ENCODE results near the gene STARD9. TPM values are rescaled to one million over a fixed set of nuclear protein-coding genes. Genes with fewer than 3 reads are reported as not detected.

The STARD9 gene
- total RNA-seq, 2 donors from 2014 or later: 0.97 to 2.9 TPM

DNA sequence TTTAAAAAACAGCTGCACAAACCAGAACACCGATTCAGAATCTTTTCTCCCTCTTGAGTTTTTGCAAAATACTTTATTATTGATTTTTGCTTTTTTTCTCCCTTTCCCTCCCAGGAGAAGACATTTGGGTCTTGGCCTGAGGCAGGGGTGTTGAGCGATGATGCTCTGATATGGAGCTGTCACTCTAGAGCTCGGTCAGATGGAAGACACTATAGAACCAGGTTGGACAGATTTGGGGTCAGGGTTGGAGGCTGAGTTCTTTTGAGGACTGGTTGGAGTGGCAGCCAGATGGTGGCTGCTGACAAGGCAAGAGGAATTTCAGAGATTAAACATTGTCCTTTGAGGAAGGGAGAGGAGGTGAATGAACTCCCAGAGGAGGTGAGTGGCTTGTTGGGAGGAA lies 144.7 kb downstream of the STARD9 start:
- H3K27ac Mint-ChIP-seq: no peak overlapping the region
- no peaks in the 10 kb centered on the region for H3K27me3 Mint-ChIP-seq (ENCODE audit: insufficient read depth)
- H3K9me3 ChIP-seq (ENCODE audit: control insufficient read depth, low read length): no peaks in the 10 kb centered on the region
- TF ChIP-seq, protein P1, sequence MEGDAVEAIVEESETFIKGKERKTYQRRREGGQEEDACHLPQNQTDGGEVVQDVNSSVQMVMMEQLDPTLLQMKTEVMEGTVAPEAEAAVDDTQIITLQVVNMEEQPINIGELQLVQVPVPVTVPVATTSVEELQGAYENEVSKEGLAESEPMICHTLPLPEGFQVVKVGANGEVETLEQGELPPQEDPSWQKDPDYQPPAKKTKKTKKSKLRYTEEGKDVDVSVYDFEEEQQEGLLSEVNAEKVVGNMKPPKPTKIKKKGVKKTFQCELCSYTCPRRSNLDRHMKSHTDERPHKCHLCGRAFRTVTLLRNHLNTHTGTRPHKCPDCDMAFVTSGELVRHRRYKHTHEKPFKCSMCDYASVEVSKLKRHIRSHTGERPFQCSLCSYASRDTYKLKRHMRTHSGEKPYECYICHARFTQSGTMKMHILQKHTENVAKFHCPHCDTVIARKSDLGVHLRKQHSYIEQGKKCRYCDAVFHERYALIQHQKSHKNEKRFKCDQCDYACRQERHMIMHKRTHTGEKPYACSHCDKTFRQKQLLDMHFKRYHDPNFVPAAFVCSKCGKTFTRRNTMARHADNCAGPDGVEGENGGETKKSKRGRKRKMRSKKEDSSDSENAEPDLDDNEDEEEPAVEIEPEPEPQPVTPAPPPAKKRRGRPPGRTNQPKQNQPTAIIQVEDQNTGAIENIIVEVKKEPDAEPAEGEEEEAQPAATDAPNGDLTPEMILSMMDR (conservative IDR thresholded peaks at IDR 0.05): no peak
- H3K9me3 Mint-ChIP-seq: no peaks in the 10 kb centered on the region
- WGBS, 2 experiments (ENCODE audit: insufficient coverage in 1 of 2, insufficient read length in 1 of 2): 94 to 100% methylated on average over 1 to 3 of the region's 3 CpGs
- peaks cover 11% of the 10 kb centered on the region for H3K4me1 ChIP-seq (ENCODE audit: control insufficient read depth, insufficient read depth, low read length)
- H3K27me3 ChIP-seq (ENCODE audit: control insufficient read depth, insufficient read depth, low read length, poor library complexity, severe bottlenecking): no peaks in the 10 kb centered on the region
- no peak overlapping the region for H3K27ac ChIP-seq (ENCODE audit: low read depth, low read length)
- H3K36me3 Mint-ChIP-seq (ENCODE audit: low read depth): peaks cover 21% of the 10 kb centered on the region
- peaks cover 14% of the 10 kb centered on the region for H3K4me1 Mint-ChIP-seq
- DNase-seq: no peak
- peaks cover 25% of the 10 kb centered on the region for H3K36me3 ChIP-seq (ENCODE audit: control insufficient read depth, insufficient read depth, low read length)
- no peak overlapping the region for H3K4me3 ChIP-seq (ENCODE audit: low read length)
- no peak overlapping the region for H3K9ac ChIP-seq (ENCODE audit: extremely low read depth, low read length, poor library complexity, severe bottlenecking)
- no peak overlapping the region for H3K4me3 Mint-ChIP-seq

DNA sequence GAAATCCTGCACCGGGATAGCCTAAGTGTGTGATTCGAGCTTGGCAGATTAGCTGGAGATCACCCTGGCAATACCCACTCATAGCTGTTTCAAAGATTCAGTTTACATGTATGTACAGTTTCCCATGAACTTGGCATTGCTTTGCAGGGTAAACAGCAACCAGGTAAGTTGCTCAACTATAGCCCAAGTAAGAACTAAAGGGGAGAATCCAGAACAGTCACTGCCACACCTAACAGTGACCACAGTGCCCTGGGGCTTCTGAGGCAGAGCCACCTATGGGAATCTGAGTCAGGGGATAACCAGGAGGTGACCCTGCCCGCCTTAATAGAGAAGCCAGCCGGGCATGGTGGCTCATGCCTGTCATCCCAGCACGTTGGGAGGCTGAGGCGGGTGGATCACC lies 145.6 kb downstream of the STARD9 start:
- peaks cover 12% of the 10 kb centered on the region for H3K4me1 Mint-ChIP-seq
- H3K9me3 Mint-ChIP-seq: no peaks in the 10 kb centered on the region
- 83% methylated on average over 6 of the region's 6 CpGs; no CpG with 5 or more reads in 1 of the 2 experiments for WGBS, 2 experiments (ENCODE audit: insufficient coverage in 1 of 2, insufficient read length in 1 of 2)
- H3K36me3 ChIP-seq (ENCODE audit: control insufficient read depth, insufficient read depth, low read length): peaks cover 32% of the 10 kb centered on the region
- H3K4me3 ChIP-seq (ENCODE audit: low read length): no peak overlapping the region
- H3K27me3 ChIP-seq (ENCODE audit: control insufficient read depth, insufficient read depth, low read length, poor library complexity, severe bottlenecking): no peaks in the 10 kb centered on the region
- H3K4me1 ChIP-seq (ENCODE audit: control insufficient read depth, insufficient read depth, low read length): peaks cover 11% of the 10 kb centered on the region
- peaks cover 30% of the 10 kb centered on the region for H3K36me3 Mint-ChIP-seq (ENCODE audit: low read depth)
- no peak overlapping the region for H3K27ac Mint-ChIP-seq
- no peak overlapping the region for H3K4me3 Mint-ChIP-seq
- no peak overlapping the region for H3K27ac ChIP-seq (ENCODE audit: low read depth, low read length)
- DNase-seq: no peak
- no peaks in the 10 kb centered on the region for H3K27me3 Mint-ChIP-seq (ENCODE audit: insufficient read depth)
- H3K9ac ChIP-seq (ENCODE audit: extremely low read depth, low read length, poor library complexity, severe bottlenecking): no peak overlapping the region
- H3K9me3 ChIP-seq (ENCODE audit: control insufficient read depth, low read length): no peaks in the 10 kb centered on the region
- TF ChIP-seq, protein P1 (conservative IDR thresholded peaks at IDR 0.05): no peak

DNA sequence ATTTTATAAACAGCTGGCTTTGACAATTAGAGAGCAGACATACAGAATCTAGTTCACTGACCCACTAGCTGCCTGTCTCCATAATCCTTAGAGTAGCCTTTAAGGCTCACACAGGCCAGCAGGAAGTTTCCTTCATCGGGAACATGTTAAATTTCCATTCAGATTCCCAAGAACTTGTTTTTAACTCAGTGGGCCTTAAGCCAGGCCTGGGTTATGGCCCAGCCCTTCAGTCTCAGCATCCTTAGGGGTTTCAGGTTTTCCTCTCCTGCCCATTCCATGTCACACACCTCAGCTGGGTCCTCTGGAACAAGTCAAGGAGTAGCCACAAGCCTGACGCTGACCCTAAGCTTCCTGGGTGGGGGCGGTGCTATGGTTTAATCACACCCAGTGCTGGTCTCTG lies 146.5 kb downstream of the STARD9 start:
- peaks cover 31% of the 10 kb centered on the region for H3K36me3 Mint-ChIP-seq (ENCODE audit: low read depth)
- DNase-seq: no peak
- Histone ChIP-seq H3K4me3 (ENCODE audit: low read length) (no peak overlapping the region), H3K27me3 (ENCODE audit: control insufficient read depth, insufficient read depth, low read length, poor library complexity, severe bottlenecking) (no peaks in the 10 kb centered on the region), H3K9ac (ENCODE audit: extremely low read depth, low read length, poor library complexity, severe bottlenecking) (no peak overlapping the region), H3K9me3 (ENCODE audit: control insufficient read depth, low read length) (no peaks in the 10 kb centered on the region), H3K36me3 (ENCODE audit: control insufficient read depth, insufficient read depth, low read length) (peaks cover 41% of the 10 kb centered on the region), H3K27ac (ENCODE audit: low read depth, low read length) (no peak overlapping the region), H3K4me1 (ENCODE audit: control insufficient read depth, insufficient read depth, low read length) (peaks cover 11% of the 10 kb centered on the region)
- no peaks in the 10 kb centered on the region for H3K27me3 Mint-ChIP-seq (ENCODE audit: insufficient read depth)
- WGBS, 2 experiments (ENCODE audit: insufficient coverage in 1 of 2, insufficient read length in 1 of 2): 56 to 60% methylated on average over 3 of the region's 3 CpGs
- H3K4me3 Mint-ChIP-seq: no peak overlapping the region
- peaks cover 12% of the 10 kb centered on the region for H3K4me1 Mint-ChIP-seq
- H3K9me3 Mint-ChIP-seq: no peaks in the 10 kb centered on the region
- peak overlapping the region; percentile 76 for H3K27ac Mint-ChIP-seq
- TF ChIP-seq, protein P1 (conservative IDR thresholded peaks at IDR 0.05): no peak
